Upper lobe of right lung (tissue), 1 donor: ENCODE data around the gene HELZ2. TPM values are rescaled to one million over a fixed set of nuclear protein-coding genes. Genes with fewer than 3 reads are reported as not detected.
A peak's percentile ranks its signal among the peaks of the same experiment; 100 is the strongest.

Experiments
- ATAC-seq: fragments of 200-7000 bp; cut with Tn5 transposase; one replicate; pipeline ENCODE4 v1.9.1; 2020; ENCODE audit warnings: mild to moderate bottlenecking, moderate library complexity
- DNase-seq: peaks from one replicate; pipeline ENCODE4 v3.0.0-alpha.2; 2020
- H3K27ac ChIP-seq: fragments of 200-600 bp; one replicate; pipeline ENCODE4 v1.8.0; 2022
- H3K27me3 ChIP-seq: fragments of 200-600 bp; one replicate; pipeline ENCODE4 v1.8.0; 2022; ENCODE audit warnings: mild to moderate bottlenecking
- H3K36me3 ChIP-seq: fragments of 200-600 bp; one replicate; pipeline ENCODE4 v1.8.0; 2022
- H3K4me1 ChIP-seq: fragments of 200-600 bp; one replicate; pipeline ENCODE4 v1.8.0; 2022
- H3K4me3 ChIP-seq: fragments of 200-600 bp; one replicate; pipeline ENCODE4 v1.8.0; 2022; ENCODE audit warnings: mild to moderate bottlenecking
- H3K9me3 ChIP-seq: fragments of 200-600 bp; one replicate; pipeline ENCODE4 v1.8.0; 2022
- intact Hi-C: fragments of 100-400 bp; cut with DNase I; formaldehyde crosslinking; loops from one replicate; pipeline ENCODE4 v1.11.0; 2022
- total RNA-seq: library from RNA; stranded (reverse); fragmentation: NEBNext Ultra II Directional; extraction: Animal tissue kit (Norgen Biotek cat#: 25700); gene quantifications from one replicate; pipeline ENCODE4 v1.2.1, GENCODE V29; 2021
- TF ChIP-seq, protein P1 (sequence below): fragments of 200-600 bp; IDR thresholded peaks from one replicate; pipeline ENCODE4 v1.8.0; 2022; ENCODE audit warnings: antibody characterized with exemption
- donor health status: DM: no; HTN: yes; CAD: no; lungs with severe emphysema.

HELZ2 gene
- total RNA-seq, 1 donor from 2014 or later: 53.3 TPM

DNA sequence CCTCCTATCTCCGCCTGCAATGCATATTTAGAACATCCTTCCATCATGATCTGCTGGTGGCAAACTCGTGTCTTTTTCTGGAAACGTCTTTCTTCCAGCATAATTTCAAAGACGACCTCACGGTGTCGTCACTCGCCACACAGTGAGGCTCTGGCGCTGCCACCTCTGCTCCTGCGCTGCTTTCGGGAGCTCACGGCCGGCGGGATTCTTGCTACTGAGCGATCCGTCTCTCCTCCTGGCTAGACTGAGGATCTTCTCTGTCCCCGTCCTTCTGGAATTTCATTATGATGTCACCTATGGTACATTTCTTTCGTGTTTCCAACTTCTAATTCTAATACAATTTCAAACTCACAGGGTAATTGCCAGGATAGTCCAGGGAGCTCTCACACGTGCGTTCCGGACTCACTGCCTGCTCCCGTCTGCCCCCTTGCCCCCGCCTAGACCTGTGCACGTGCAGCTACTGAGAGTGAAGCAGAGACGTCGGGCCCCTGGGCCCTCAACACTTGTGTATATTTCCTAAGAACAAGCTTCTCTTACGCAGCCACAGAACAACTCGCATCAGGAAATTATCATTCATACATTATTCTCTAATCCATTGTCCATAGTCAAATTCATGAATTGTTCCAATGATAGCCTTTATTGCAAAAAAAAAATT, 25.5 kb upstream of the HELZ2 start:
- Histone ChIP-seq H3K4me3 (no peak overlapping the region), H3K9me3 (no peaks in the 10 kb centered on the region), H3K36me3 (peaks cover 57% of the 10 kb centered on the region), H3K4me1 (no peaks in the 10 kb centered on the region), H3K27me3 (no peaks in the 10 kb centered on the region), H3K27ac (no peak overlapping the region)
- intact Hi-C loops: no loop called here
- DNase-seq: no peak
- TF ChIP-seq, protein P1, sequence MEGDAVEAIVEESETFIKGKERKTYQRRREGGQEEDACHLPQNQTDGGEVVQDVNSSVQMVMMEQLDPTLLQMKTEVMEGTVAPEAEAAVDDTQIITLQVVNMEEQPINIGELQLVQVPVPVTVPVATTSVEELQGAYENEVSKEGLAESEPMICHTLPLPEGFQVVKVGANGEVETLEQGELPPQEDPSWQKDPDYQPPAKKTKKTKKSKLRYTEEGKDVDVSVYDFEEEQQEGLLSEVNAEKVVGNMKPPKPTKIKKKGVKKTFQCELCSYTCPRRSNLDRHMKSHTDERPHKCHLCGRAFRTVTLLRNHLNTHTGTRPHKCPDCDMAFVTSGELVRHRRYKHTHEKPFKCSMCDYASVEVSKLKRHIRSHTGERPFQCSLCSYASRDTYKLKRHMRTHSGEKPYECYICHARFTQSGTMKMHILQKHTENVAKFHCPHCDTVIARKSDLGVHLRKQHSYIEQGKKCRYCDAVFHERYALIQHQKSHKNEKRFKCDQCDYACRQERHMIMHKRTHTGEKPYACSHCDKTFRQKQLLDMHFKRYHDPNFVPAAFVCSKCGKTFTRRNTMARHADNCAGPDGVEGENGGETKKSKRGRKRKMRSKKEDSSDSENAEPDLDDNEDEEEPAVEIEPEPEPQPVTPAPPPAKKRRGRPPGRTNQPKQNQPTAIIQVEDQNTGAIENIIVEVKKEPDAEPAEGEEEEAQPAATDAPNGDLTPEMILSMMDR: no peak
- no peak for ATAC-seq

DNA sequence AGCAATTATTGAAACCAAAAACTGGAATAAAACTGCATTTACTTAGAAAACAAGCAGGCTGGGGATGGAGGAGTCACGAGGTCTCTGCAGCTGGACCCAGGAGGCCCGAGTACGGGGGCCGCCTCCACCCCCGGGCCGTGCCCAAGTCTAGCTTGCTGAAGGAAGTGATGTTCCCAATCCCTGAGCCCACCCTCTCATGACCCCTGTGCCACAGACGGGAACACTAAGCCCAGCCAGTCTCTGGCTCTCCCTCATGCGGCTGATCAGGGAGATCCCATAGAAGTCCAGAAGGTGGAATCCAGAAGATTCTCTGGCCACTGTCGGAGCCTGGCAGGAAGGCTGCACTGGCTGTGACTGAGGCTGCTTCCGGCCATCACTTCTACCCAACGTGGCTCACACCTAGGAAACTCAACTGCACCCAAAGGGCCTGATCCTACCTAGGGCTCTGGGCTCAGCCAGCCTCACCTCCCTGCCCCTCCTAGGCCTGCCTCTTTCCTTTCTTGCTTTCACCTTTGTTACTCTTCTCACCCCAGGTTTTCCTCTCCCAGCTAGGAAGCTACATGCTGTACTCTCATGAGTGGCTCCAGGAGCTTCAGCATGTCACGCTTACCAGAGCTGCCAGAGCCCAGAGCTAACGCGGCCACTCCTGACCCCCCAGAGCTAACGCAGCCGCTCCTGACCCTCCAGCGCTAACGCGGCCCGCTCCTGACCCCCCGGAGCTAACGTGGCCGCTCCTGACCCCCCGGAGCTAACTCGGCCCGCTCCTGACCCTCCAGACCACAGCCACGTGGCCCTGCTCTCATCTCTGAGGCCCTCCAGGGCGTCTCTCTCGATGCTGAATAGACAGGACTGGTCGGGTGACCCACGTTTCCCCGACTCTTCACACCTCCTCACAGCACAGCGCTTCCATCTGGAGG, 24.7 kb upstream of the HELZ2 start:
- DNase-seq (no peak), ATAC-seq (no peak)
- Histone ChIP-seq H3K4me3 (no peak overlapping the region), H3K27me3 (no peaks in the 10 kb centered on the region), H3K36me3 (peaks cover 53% of the 10 kb centered on the region), H3K27ac (no peak overlapping the region), H3K4me1 (no peaks in the 10 kb centered on the region), H3K9me3 (no peaks in the 10 kb centered on the region)
- TF ChIP-seq, protein P1: no peak
- intact Hi-C loops: no loop called here

DNA sequence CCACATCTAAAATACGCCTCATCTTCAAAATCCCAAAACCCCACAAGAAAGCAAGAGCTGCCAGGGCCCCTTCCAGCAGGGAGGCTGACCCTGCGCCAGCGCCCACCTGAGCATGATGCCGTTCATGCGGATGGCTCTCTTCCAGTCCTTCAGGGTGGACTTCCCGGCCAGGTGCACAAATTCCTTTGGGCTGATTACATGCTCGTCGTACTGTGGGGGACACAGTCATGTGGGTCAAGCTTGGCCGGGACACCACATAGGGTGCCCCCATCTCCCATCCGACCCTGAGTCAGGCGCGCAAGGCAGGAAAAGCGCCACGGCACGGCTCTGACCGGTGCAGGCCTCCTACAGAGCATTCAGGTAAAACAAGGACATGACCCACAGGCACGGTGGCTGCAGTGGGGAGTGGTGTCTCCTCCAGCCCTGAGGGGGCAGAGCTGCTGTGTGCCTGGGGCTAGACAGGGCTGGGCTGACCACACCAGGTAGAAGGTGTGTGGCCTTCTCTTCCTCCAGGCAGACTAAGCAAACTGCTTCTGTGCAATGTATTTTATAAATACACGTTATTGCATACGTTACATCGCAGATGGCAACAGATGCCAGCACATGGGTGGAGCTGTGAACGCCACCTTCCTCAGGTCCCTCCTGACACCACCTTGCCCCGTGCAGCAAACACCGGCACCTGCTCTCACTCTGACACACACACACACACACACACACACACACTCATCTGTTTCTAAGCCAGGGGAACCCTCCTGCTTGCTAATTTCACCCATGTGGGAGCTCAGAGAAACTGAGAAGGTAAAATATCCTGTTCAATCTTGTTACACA, 23.8 kb upstream of the HELZ2 start:
- Histone ChIP-seq H3K9me3 (no peaks in the 10 kb centered on the region), H3K27ac (no peak overlapping the region), H3K4me1 (no peaks in the 10 kb centered on the region), H3K4me3 (no peak overlapping the region), H3K27me3 (no peaks in the 10 kb centered on the region), H3K36me3 (peaks cover 52% of the 10 kb centered on the region)
- DNase-seq (no peak), ATAC-seq (no peak)
- intact Hi-C loops: no loop called here
- TF ChIP-seq, protein P1: no peak

DNA sequence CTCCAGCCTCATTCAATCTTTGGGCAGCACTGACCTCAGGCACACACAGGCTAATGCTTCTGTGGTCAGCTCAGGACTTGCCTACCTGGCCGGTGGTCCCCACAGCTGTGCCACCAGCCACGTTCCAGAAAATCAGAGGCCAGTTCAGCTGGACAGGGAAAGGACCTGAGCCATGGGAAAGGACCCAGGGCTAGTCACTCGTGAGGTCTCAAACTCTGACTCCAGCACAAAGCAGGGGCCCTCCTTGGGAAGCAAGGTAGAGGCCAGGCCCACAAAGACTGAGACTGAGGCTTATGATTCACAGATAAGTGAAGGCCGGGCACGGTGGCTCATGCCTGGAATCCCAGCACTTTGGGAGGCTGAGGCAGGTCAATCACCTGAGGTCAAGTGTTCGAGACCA, 22.4 kb upstream of the HELZ2 start:
- no peak for ATAC-seq
- H3K4me3 ChIP-seq: no peak overlapping the region
- intact Hi-C loops: no loop called here
- TF ChIP-seq, protein P1: no peak
- no peak for DNase-seq
- no peaks in the 10 kb centered on the region for H3K4me1 ChIP-seq
- peaks cover 57% of the 10 kb centered on the region for H3K36me3 ChIP-seq
- no peaks in the 10 kb centered on the region for H3K9me3 ChIP-seq
- no peak overlapping the region for H3K27ac ChIP-seq
- no peaks in the 10 kb centered on the region for H3K27me3 ChIP-seq

DNA sequence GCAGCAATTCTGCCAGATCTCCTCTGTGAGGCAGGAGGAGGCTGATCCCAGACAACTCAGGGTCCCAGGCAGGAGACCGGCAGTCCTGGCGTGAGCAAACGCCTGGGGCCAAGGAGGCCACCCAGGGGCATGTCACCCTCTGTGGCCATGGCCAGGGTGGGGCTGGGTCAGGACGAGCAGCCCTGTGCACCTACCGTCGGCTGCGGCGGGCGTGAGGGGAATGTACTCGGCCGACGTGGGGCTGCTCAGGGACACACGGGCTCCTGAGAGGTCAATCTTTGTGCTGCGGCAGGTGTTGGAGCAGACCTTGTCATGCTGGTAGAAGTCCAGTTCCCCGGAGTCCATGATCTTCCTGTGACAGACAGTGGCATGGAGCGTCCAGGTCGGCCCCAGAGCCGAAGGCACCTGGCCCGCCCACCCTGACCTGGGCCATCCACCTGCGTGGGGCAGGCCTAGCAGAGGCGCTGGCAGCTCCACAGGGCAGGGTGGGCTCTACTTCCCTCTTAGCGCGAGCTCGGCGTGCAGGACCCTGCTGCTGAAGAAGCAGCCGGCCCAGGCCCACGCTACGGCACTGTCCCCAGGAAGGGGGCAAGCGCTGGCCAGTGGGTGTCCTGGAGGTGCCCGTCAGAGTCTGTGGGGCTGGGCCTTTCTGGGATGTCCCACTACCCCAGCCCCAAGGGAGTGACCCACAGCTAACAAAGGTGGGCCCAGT, 21.5 kb upstream of the HELZ2 start:
- ATAC-seq (peak; percentile 12), DNase-seq (no peak)
- H3K27ac ChIP-seq: no peak overlapping the region
- H3K4me1 ChIP-seq: no peaks in the 10 kb centered on the region
- no peak overlapping the region for H3K4me3 ChIP-seq
- H3K9me3 ChIP-seq: no peaks in the 10 kb centered on the region
- H3K36me3 ChIP-seq: peaks cover 55% of the 10 kb centered on the region
- TF ChIP-seq, protein P1: no peak
- no peaks in the 10 kb centered on the region for H3K27me3 ChIP-seq
- intact Hi-C loops: no loop called here
